HG03521 (cell line): ENCODE data around the gene TMEM192.
"Not testable (repeated sequence)": the region's sequence is repeated elsewhere in the genome, so short reads cannot be mapped to it uniquely, and the experiment has no call there.

ENCODE experiments used
- ATAC-seq: cut with Tn5 transposase; IDR thresholded peaks from one replicate; pipeline ENCODE4 v1.9.1; 2021; ENCODE audit warnings: mild to moderate bottlenecking, moderate library complexity; ENCODE audit not compliant: unreplicated experiment

TMEM192 gene

DNA sequence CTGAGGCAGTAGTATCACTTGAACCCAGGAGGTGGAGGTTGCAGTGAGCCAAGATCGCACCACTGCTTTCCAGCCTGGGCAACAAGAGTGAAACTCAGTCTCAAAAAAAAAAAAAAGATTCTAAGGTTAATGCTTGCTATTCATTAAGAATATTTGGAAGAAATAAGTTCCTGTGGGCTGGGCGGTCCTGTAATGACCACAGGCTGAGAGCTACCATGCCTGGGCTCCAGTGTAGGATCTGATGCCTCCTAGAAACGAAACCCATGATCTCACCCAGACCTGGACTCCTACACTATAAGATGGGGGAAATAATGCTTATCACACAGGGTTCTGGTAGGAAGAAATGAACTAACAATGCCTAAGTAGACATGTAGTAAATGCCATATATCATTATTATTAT lies 17.8 kb downstream of the TMEM192 start:
- ATAC-seq = no peak

DNA sequence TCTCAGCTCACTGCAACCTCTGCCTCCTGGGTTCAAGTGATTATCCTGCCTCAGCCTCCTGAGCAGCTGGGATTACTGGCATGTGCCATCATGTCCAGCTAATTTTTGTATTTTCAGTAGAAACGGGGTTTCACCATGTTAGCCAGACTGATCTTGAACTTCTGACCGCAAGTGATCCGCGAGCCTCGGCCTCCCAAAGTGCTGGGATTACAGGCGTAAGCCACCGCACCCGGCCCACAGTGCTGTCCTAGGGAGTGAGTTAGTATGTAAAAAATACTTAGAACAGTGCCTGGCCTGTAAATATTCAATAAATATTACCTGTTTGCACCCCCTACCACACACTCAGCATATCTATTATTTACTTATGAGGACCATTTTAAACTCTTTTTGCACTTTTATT lies 20.5 kb downstream of the TMEM192 start:
- ATAC-seq = not testable (repeated sequence)

DNA sequence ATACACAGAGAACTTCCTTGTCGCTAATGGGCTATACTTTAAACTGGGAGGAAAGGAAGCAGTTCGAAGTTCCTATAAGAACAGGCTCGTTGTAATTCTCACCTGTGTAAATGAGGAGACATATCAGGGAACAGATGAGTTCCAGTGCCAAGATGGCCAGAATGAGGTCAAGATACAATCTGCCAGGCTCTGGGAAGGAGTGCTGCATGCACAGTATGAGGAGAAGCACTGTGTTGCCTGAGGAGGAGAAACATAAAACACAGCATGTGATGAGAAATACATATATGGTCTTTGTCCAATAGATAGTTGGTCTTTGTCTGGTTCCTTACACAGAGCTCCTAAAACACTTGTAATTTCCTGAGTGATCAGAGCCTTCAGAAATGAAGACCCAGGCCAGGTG lies 24.3 kb downstream of the TMEM192 start:
- no peak for ATAC-seq

DNA sequence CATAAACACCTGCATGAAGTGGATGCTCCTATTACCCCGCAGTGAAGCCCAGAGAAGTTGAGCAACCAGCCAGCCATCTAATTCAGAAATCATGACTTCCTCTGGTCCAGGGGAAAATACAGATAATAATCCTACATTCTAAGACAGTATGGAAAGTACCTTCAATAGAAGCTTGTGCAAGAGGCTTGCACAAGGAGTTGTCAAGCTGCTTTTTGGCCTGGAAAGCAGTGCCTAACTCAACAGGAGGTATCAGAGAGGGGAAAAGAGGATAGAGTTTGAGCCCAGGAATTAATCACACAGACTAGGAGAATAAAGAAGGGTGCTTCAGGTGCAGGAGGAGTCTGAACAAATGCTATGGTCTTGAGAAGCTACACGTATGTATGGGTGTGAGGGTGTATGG lies 26.7 kb downstream of the TMEM192 start:
- no peak for ATAC-seq

DNA sequence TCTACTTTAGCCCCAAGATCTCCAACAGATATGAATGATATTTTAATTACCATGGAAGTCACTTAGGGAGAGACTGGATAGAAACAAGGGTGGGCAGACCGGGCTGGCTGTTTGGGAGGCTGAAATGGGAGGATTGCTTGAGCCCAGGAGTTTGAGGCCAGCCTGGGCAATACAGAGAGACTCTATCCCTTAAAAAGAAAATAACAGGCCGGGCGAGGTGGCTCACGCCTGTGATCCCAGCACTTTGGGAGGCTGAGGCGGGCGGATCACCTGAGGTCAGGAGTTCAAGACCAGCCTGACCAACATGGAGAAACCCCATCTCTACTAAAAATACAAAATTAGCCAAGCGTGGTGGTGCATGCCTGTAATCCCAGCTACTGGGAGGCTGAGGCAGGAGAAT lies 27.9 kb downstream of the TMEM192 start:
- ATAC-seq = not testable (repeated sequence)

DNA sequence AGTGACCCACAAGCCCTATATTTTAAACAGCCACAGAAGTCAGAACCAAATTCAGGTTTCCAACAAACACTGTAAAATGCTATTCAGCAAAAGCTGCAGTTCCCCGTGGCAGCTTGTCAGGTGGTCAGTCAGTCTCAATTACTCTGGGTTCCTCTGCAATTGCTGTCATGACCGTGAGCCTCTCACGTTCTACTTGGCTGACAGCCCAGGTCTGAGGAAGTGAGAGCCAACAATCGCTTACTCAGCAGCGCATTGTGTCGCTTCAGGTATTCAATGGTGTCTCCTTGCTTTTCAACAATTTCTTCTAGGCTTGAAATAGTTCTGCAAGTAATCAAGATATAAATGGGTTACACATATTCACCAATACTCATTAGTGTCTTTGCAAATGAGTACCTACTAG lies 33.2 kb downstream of the TMEM192 start:
- no peak for ATAC-seq

DNA sequence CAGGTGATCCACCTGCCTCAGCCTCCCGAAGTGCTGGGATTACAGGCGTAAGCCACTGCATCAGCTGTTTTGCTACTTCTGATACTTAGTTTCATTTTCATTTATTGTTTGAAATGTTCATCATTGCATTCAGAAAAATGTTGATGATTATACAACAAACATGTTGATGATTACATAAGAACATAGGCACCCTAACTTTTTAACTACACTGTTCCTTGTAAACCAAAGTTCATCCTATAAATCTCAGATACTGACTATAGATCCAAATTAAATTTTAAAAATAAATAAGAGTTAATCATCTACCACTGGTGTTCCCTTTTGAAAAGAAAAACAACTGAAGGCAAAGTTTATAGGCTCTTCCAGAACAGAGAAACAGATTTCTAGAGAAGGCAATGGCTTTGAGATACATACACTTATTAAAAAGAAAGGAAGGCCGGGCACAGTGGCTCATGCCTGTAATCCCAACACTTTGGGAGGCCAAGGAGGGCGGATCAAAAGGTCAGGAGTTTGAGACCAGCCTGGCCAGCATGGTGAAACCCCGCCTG lies 35.6 kb downstream of the TMEM192 start:
- ATAC-seq = no peak

DNA sequence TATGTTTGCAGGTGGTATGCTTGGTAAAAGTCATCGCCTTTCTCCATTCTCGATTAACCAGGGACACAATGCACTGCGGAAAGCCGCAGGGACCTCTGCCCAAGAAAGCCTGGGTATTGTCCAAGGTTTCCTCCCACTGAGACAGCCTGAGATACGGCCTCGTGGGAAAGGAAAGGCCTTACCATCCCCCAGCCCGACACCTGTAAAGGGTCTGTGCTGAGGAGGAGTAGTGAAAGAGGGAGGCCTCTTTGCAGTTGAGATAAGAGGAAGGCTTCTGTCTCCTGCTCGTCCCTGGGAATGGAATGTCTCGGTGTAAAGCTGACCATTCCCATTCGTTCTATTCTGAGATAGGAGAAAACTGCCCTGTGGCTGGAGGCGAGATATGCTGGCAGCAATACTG lies 39.3 kb downstream of the TMEM192 start:
- ATAC-seq = not testable (repeated sequence)

DNA sequence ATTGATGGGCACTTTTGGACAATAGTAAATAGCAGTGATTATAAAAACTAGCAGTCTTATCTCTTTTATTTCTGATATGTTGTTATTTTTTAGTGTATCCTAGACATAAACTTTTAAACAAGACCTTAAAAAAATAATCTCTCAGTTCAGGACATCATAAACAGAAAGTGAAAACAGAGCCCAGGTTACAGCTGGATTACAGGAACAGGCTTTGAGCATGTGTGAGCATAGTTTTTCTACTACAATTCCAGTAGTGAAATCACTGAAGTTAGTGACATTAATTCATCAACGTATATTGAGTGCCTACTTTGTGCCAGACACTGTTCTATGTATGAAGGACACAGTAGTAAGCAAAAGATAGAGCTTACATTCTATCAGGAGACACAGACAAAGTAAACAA lies 42.1 kb downstream of the TMEM192 start:
- no peak for ATAC-seq

DNA sequence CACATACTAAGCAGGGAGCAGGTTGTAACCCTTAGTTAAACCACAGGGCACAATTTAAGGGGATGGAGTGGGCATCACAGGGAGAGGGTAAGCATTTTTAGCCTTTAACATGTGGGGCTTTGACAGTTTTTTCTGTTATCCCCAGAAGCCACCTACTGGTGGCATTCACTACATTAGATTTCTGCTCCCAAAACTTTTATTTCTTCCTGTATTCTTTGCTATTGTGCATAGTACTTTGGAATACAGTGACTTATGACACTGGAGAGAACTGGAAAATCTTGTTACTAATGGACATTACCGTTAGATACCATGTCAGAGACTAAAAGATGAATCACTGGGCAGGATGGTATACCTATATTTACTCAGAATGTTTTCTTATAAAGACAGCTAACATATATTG lies 51.7 kb downstream of the TMEM192 start:
- ATAC-seq = no peak

DNA sequence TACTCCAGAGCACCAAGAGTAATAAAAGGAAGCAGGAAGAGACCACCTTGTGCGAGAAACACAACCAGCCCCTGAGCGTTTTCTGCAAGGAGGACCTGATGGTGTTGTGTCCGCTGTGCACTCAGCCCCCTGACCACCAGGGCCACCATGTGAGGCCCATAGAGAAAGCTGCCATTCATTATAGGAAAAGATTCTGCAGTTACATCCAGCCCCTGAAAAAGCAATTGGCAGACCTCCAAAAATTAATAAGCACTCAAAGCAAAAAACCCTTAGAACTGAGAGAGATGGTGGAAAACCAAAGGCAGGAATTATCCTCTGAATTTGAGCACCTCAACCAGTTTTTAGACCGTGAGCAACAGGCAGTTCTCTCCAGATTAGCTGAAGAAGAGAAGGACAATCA lies 53.3 kb downstream of the TMEM192 start:
- no peak for ATAC-seq

DNA sequence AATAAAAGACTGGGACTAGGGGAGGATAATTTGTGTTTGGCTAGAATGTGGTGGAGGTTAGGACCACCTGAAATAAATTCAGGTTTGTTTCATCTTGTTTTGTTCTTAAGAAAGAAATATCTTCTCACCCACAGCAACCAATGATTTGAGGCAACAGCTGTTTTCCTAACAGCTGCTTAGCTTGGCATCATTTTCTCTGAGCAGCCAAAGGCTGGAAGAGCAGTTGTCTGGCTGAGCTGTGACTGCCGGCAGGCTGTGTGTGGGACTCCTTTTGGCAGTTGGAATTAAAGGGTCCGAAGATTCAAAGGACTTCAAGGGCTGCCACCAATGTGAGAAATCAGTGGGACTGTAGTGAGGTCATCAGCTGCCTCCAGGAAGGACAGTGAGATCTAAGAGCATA lies 54.0 kb downstream of the TMEM192 start:
- no peak for ATAC-seq

DNA sequence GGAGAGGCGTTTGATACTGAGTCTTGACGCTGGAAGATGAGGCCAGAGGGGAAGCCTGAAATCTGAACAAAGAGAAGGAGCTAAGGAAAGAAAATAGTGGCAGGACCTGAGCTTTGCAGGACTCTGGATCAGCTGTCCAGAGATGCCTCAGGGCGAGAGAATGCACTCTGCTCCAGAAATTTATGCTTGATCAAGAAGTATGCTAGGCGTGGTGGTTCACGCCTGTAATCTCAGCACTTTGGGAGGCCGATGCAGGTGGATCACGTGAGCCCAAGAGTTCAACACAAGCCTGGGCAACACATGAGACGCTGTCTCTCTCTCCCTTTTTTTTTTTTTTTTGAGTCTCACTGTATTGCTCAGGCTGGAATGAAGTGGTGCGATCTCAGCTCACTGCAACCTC lies 57.1 kb downstream of the TMEM192 start:
- no peak for ATAC-seq

DNA sequence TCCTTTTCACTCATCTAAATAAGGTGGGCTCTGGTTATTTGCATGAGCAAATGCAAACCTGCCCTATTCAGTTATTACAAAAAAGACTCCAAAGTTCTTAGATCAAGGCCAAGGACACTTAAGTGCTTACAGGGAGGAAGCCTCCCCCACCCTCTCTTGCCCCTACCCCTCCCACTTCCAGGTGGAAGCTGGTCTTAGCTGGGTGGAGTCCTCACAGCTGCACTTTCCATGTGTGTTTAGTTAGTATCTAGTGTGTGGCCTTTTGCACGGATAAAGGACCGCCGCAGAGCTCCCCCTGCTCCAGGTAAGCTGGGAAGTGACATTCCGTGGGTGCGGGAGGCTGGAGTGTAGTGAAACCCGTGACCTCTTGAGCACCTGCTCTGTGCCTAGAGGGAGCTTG lies 59.0 kb downstream of the TMEM192 start, which contains the start of gene TRIM75:
Gene TRIM75, plus strand, starts transcription at position 222 of the 400 bp plus-strand sequence. CDS start 5,282 bp downstream, outside the sequence.
- ATAC-seq = no peak

DNA sequence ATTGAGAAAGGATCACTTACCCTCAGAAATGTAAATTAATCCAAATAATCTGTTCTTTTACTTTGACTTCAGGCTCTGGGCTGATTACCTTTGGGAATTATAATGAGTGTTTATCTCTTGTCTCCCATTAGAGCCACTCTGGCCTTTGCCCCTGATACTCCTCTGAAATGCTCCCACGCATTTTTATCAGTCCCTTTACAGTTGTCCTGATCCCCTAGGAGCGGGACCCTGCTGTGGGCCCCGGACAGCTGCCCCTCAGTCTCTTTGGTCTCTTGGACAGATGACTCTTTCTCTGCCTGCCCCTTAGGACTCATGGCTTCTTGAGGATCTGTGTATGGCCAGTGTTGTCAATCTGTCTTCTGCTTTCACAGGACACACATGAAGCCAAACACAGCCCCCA lies 60.0 kb downstream of the TMEM192 start:
- no peak for ATAC-seq

DNA sequence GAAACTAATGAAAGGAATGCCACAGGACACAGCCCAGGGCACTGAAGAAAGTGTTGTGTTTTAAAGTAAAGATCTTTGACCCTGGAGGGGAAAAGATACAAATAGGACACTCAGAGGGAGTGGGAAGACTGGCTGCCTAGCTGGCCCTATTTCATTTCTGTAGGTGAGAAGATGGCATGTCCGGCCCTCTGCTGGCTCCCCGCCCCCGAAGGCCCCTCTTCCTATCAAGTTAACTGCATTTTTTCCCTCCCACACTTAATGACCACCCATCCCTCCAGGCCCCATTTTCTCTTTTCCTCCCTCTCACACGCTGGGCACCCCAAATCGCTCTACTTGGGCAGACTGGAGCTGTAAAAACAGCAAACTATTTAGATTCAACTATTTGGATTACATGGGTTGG lies 64.5 kb downstream of the TMEM192 start:
- no peak for ATAC-seq

DNA sequence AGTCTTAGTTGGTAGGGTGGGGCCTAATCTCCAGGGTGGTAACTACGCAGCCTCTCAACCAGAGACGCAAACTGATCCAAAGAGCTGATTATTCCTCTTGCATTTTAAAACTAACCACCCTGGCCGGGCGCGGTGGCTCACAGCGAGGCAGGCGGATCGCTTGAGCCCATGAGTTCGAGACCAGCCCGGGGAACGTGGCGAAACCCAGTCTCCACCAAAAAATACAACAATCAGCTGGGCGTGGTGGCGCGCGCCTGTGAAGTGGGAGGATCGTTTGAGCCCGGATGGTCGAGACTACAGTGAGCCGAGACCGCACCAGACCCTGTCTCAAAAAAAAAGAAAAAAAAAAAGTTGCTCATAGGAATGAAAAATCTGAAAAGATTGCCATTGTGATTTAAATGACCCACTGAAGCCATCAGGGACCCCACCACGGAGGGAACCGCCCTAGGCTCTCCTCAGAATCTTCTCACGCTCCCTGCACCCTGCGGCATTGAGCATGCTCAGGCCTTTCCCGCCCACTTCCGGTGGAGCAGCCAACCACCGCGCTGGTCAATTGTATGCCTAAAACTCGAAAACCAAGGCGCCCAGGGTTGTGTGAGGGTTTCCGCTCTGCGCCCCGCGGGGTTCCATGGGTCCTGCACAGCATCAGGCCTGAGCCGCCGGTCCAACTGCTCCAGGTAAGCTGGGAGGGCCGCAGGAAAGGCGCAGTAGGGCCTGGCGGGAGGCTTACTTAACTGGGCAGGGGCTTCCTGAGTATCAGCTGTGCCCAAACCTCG lies 81.0 kb downstream of the TMEM192 start, which contains the start of gene TRIM60:
Gene TRIM60, plus strand, starts transcription at position 564 of the 776 bp plus-strand sequence. CDS start 8,074 bp downstream, outside the sequence.
- ATAC-seq = no peak

DNA sequence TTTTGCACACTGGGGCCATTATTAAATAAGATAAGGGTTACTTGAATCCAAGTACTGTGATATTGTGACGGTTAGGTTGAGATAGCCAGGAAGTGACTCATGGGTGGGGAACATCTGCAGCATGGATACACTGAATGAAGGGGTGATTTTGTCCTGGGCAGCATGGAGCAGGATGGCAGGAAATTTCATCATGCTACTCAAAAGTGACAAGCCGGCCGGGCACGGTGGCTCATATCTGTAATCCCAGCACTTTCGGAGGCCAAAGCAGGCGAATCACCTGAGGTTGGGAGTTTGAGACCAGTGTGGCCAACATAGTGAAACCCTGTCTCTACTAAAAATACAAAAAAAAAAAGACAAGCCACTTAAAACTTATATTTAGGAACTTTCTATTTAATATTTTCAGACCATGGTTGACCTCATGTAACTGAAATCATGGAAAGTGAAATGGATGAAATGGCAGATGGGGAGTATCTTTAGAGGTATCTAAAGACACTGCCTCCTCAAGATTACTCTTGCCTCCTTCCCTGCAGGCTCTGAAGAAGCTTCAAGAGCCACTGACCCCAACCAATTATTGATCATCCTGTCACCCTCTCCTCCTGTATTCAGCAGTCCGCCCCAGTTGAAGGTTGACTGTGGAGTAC lies 84.8 kb downstream of the TMEM192 start:
- ATAC-seq = no peak

DNA sequence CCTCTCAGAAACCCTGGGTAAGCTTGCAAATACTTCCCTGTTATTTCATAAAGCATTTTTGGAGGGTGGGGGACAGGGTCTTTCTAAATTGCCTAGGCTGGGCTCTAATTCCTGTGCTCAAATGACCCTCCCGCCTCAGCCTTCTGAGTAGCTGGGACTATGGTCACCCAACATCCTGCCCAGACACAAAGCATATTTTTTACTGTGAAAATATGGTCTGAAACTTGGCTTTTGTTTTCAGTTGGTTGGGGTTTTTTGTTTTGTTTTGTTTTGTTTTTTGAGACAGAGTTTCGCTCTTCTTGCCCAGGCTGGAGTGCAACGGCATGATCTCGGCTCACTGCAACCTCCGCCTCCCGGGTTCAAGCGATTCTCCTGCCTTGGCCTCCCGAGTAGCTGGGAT lies 86.9 kb downstream of the TMEM192 start:
- ATAC-seq = not testable (repeated sequence)
